NCI-H345 (cell line): ENCODE data around the gene TSHR.
"Not testable (repeated sequence)": the region's sequence is repeated elsewhere in the genome, so short reads cannot be mapped to it uniquely, and the experiment has no call there.

Experiments used
- DNase-seq: peaks from one replicate; lab custom pipeline; 2025; lab: John Stamatoyannopoulos, UW

TSHR gene

GRCh38 chr14:80951491-80951890 lies 3.9 kb upstream of the TSHR start:
- no peak for DNase-seq

GRCh38 chr14:80953211-80953610 lies 2.2 kb upstream of the TSHR start:
- not testable (repeated sequence) for DNase-seq

GRCh38 chr14:80954687-80955299 lies 628 bp upstream of the TSHR start:
- peak; percentile 84 for DNase-seq

GRCh38 chr14:80956102-80956501 lies 681 bp downstream of the TSHR start:
- no peak for DNase-seq

GRCh38 chr14:80956922-80957321 lies 1.5 kb downstream of the TSHR start:
- DNase-seq, result no peak

GRCh38 chr14:80957613-80958012 lies 2.2 kb downstream of the TSHR start:
- DNase-seq, result no peak

GRCh38 chr14:80958226-80958625 lies 2.8 kb downstream of the TSHR start:
- DNase-seq, result no peak

- no peak for DNase-seq
Observed at GRCh38 chr14:80958939-80959338, 3.5 kb downstream of the TSHR start.

GRCh38 chr14:80959496-80959895 lies 4.1 kb downstream of the TSHR start:
- DNase-seq, result peak; percentile 31

- no peak for DNase-seq
Observed at GRCh38 chr14:80965037-80965436, 9.6 kb downstream of the TSHR start.

GRCh38 chr14:80973931-80974641 lies 18.7 kb downstream of the TSHR start:
- DNase-seq, result no peak

GRCh38 chr14:80974679-80975078 lies 19.3 kb downstream of the TSHR start:
- no peak for DNase-seq

GRCh38 chr14:80977221-80977620 lies 21.8 kb downstream of the TSHR start:
- no peak for DNase-seq

GRCh38 chr14:80978403-80978802 lies 23.0 kb downstream of the TSHR start:
- no peak for DNase-seq

- no peak for DNase-seq
Observed at GRCh38 chr14:80979951-80980350, 24.5 kb downstream of the TSHR start.

- DNase-seq, result no peak
Observed at GRCh38 chr14:80981156-80981555, 25.7 kb downstream of the TSHR start.

GRCh38 chr14:80981673-80982072 lies 26.3 kb downstream of the TSHR start:
- DNase-seq, result no peak

GRCh38 chr14:80982711-80983110 lies 27.3 kb downstream of the TSHR start:
- no peak for DNase-seq

- peak; percentile 82 for DNase-seq
Observed at GRCh38 chr14:80987235-80988032, 32.0 kb downstream of the TSHR start.

- no peak for DNase-seq
Observed at GRCh38 chr14:80988192-80988591, 32.8 kb downstream of the TSHR start.

GRCh38 chr14:80988735-80989429 lies 33.5 kb downstream of the TSHR start:
- no peak for DNase-seq

- DNase-seq, result no peak
Observed at GRCh38 chr14:80992580-80992979, 37.2 kb downstream of the TSHR start.
